GM12891 (cell line): ENCODE measurements around the gene PTPRS.

Experiments used
- DNase-seq: peaks from one replicate; pipeline ENCODE4 v3.0.0; 2011; ENCODE audit warnings: low spot score; ENCODE audit not compliant: insufficient read length
- FAIRE-seq: peaks from 2 replicates; lab custom pipeline; 2011; peaks lifted over from hg19 to GRCh38; lab: Jason Lieb, UNC
- PAX5 ChIP-seq: IDR thresholded peaks from 2 replicates; pipeline ENCODE4 v1.6.1; 2011; ENCODE audit warnings: low read length, moderate library complexity, mild to moderate bottlenecking; ENCODE audit not compliant: insufficient read depth, severe bottlenecking
- POLR2A ChIP-seq: IDR thresholded peaks from 2 replicates; pipeline ENCODE4 v1.6.1; 2011; ENCODE audit warnings: low read depth, low read length, control low read depth
- POLR2AphosphoS5 ChIP-seq: IDR thresholded peaks from 2 replicates; pipeline ENCODE4 v1.6.1; 2011; ENCODE audit warnings: low read depth, low read length, control low read depth
- POU2F2 ChIP-seq: IDR thresholded peaks from 2 replicates; pipeline ENCODE4 v1.6.1; 2011; ENCODE audit warnings: low read depth, mild to moderate bottlenecking, control low read depth, low read length, moderate library complexity
- SPI1 ChIP-seq: IDR thresholded peaks from 2 replicates; pipeline ENCODE4 v1.6.1; 2011; ENCODE audit warnings: low read depth, low read length, control low read depth
- TAF1 ChIP-seq: IDR thresholded peaks from 2 replicates; pipeline ENCODE4 v1.6.1; 2011; ENCODE audit warnings: low read depth, low read length, control low read depth

Gene PTPRS

DNA sequence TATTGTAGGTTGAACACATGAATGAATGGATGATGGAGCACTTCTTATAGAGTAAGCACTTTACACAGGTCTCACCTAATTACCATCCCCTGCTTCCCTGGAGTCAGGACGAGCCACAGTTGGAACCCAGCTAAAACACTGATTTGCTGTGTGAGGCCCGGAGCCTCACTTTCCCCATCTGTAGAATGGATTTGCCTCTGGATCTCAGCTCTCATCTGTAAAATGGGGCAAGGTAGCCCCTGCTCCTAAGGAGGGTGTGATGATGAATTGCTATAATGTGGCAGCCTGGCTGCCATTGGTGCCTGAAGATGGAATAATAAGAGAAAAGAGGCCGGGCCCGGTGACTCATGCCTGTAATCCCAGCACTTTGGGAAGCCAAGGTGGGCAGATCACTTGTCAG is 1.4 kb upstream of the PTPRS start:
- FAIRE-seq (no peak), DNase-seq (no peak)
- TF ChIP-seq TAF1: no peak
- no peak for TF ChIP-seq PAX5
- no peak for TF ChIP-seq SPI1
- no peak for TF ChIP-seq POU2F2
- TF ChIP-seq POLR2AphosphoS5: no peak
- TF ChIP-seq POLR2A: no peak

DNA sequence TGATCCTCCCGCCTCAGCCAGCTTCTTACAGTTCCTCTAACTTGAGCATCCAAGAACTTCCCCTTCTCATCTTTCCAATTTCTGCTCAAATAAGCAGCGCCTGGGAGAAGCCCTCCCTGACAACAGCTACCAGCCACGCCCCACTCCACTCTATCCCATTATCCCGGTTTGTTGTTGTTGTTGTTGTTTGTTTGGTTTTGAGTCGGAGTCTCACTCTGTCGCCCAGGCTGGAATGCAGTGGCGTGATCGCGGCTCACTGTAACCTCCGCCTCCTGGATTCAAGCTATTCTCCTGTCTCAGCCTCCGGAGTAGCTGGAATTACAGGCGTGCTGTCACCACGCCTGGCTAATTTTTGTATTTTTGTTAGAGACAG is 822 bp upstream of the PTPRS start:
- TF ChIP-seq POLR2AphosphoS5 (no peak), POLR2A (no peak), TAF1 (no peak), PAX5 (no peak), POU2F2 (no peak), SPI1 (no peak)
- DNase-seq: no peak
- no peak for FAIRE-seq

DNA sequence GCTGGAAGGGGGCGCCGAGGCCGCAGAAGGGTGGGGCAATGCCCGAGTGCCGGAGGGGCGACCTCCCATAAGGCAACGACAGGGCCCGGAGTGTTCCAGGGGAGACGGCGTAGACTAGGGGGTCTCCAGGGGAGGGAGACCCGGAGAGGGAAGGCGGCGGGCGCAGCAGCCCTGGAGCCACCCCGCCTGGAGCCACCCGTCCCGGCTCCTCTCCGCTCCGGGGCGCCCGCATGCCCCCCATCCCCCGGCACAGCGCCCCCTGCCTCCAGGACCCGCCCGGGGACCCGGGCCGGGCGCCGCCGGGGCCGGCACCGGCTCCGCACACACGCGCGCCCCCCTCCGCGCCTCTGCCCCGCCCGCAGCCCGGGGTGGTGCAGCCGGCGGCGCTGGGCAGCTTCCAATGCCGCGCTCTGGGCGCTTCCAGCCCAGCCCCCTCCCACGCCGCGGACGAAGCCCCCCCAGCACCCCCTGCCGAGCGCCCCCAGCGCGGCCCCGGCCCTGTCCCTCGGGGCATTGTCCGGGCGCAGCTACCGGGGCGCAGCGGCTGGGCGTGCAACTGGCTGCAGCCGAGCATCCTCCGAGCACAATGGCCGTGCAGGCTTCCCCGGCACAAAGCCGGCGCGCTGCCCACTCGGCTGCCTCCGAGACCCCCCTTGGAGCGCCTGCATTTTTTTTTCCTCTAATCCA is 519 bp downstream of the PTPRS start:
- no peak for FAIRE-seq

DNA sequence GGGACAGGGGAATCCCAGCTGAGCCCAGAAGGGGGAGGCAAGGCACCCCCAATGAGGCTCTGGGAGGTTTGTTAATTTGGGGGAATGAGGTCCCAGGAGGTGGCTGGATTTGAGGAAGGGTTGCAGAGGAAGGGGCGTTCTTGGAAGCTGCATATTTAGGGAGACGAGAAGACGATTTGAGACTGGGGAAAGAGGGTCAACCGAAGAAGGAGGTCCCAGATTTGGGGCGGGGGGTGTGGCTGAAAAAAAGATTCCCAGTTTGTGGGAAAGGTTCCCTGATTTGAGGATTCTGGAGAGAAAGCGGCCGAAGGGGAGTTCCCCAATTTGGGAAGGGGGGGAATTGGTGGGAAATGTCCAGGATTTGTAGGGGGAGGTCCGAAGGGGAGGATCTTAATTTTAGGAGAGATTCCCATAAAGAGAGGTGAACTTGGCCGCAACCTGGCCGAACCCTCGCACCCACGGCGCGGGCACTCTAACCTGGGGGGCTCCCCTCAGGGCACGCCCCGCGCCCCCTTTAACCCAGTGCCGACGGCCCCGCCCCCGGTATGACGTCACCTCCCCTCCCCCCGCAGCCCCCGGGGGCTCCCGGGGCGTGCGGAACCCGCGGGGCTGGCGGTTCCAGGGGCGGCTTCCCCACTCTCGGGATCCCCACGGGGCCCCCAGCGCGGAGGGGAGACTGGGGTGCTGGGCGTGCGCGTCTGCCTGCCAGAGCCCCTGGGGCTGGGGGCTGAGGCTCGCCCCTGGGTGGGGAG is 1.2 kb downstream of the PTPRS start:
- FAIRE-seq (no peak), DNase-seq (no peak)
- no peak for TF ChIP-seq PAX5
- TF ChIP-seq TAF1: no peak
- TF ChIP-seq POLR2AphosphoS5: no peak
- no peak for TF ChIP-seq POU2F2
- TF ChIP-seq SPI1: no peak
- no peak for TF ChIP-seq POLR2A

More for the DNA sequence above, 519 bp downstream of the PTPRS start:
- TF ChIP-seq POU2F2: no peak
- TF ChIP-seq POLR2AphosphoS5: no peak
- no peak for TF ChIP-seq POLR2A
- TF ChIP-seq TAF1: no peak
- TF ChIP-seq PAX5: no peak
- TF ChIP-seq SPI1: no peak
- DNase-seq: no peak

DNA sequence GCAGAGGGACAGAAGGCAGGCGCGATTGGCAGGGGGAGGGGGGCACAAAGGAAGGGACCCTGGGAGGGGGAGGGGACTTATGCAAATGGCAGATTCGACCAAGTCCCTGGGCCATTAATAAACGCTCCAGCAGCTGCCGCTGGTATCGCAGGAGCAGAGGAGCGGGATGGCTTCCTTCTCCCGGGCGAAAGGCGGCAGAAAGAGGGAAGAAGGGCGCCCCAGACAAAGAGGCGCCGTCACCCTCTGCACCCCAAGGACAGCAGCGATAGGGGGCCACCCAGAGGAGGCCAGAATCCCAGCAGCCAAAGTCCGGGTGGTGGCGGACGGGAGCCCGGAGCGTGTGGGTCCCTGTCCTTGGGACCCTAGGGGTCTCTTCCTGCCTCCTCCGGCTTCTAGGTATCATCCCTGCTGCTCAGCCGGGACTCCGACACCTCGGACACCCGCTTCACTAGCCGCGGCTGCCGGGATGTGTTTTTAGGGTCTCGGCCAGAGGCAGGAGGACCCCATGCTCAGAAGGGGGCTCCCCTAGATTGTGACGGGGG is 1.9 kb downstream of the PTPRS start:
- FAIRE-seq (no peak), DNase-seq (no peak)

DNA sequence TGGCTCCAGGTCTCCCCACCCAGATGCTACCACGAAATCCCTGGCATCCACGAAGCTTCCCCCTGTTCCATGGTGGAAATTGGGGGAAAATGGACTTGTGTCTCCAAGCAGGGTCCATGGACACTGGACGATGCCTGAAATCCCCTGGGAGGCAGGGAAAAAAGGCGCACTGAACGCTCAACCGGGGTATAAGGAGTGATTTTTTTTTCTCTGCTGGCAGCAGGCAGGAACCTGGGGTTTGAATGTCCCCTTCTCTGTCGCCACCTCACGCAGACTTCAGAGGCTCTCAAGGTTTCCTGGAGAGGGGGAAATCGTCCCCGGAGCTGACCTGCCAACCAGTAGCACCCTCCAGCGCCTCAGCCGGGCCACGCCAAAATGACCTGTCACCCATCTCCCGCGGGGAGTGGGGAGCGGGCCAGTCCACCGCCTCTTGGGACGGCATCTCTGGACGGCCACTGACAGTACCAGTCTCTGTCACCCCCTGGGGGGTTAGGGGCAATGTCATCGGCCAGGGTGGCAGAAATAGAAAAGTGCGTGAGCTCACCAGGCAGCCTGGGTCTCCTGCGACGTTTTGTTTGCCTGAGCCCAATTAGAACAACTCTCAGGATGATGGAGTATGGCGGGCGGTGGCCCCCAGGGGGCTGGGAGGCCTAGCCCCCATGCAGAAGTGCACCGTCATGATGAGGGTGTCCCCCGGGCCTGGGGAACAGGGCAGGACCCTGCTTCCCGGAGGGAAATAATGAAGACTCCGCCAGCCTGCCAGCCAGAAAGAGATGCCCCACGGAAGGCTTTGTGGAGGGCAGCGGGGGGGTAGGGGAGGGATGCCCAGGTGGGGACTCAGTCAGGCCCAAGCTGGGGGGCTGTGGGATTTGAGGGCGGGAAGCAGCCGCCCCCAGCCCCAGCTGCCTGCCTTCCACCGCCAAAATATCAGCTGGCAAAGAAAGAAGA is 2.6 kb downstream of the PTPRS start:
- TF ChIP-seq TAF1: no peak
- no peak for TF ChIP-seq POLR2A
- TF ChIP-seq SPI1: no peak
- no peak for TF ChIP-seq POLR2AphosphoS5
- FAIRE-seq: peak; percentile 28

More for the DNA sequence above, 1.9 kb downstream of the PTPRS start:
- no peak for TF ChIP-seq SPI1
- no peak for TF ChIP-seq TAF1
- no peak for TF ChIP-seq POLR2A
- TF ChIP-seq POU2F2: no peak
- TF ChIP-seq PAX5: no peak
- TF ChIP-seq POLR2AphosphoS5: no peak

DNA sequence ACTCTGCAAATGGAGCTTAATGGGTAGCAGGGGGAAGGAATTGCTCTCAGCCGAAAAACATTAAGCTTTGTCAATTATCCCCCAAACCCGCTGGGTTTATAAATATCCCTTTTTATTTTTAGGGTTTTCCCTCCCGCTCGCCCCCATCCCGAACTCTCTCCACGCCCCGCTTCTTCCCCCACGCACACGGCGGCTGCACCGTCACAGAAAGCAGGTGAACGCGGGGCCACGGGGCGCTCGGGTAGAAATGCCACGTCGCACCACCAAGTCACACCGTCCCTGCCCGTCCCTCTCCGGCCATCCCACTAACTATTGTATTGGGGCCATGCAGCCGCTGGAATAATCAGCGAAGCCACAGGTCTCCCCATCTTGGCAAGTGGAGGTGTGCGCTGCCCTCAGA is 3.5 kb downstream of the PTPRS start:
- DNase-seq: no peak
- TF ChIP-seq POLR2AphosphoS5: no peak
- no peak for TF ChIP-seq PAX5
- TF ChIP-seq TAF1: no peak
- TF ChIP-seq SPI1: no peak
- no peak for TF ChIP-seq POLR2A
- no peak for TF ChIP-seq POU2F2
- FAIRE-seq: no peak

More for the DNA sequence above, 2.6 kb downstream of the PTPRS start:
- DNase-seq: no peak

DNA sequence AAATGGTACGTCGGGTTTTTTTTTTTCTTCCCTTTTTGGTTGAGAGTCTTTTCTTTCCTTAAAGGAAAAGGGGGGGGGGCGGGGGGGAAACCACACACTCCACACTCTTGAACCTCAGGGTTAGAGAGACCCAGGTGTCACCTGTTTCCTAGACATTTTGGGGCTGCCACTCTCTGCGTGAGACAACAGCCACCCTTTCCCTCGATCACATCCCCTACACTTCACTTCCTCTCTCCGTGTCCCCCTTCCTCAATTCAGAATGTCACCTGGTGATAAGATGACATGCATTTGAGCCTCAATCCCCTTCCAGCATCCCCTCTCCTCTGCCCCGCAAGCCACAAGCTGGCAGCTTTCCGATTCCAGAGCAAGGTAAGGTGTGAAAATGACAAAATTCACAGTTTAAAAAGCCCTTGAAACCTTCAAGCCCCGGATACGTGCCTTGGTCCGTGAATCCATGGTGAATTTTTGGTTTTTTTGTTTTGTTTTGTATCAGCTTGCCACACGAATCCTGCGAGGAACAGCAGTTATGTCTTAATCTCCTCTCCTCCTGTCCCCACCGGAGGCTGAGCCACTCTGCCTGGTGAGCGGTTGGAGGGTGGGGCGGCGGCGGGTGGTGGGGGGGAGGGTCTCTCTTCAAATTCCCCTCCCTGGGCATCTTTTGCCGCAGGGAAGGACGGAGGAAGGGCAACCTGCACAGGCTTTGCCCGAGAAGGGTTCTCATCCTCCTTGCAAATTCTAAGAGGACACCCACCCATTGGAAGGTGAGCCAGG is 4.2 kb downstream of the PTPRS start:
- TF ChIP-seq SPI1 (peak; percentile 78), TAF1 (no peak)
- DNase-seq: no peak
- FAIRE-seq: peak; percentile 9

DNA sequence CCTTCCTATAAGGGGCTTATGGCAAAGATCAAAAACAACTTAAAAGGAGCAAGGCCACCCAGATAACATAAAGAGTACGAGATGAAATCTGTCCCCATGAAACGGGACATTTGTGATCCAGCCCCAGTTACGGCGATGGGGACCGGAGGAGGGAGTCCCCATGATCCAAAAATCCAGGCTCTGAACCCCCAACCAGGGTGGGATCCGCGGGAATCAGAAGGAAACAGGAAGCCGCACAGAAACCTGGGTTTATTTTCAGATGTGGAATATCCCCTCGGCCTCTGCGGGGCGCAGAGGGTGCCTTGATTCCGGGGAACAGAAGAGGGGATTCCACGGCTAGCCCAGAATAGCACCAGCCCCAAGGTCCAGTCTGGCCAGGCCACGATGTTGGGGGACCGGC is 5.0 kb downstream of the PTPRS start:
- no peak for DNase-seq
- no peak for FAIRE-seq
- no peak for TF ChIP-seq POLR2AphosphoS5
- TF ChIP-seq TAF1: no peak
- TF ChIP-seq POLR2A: no peak
- TF ChIP-seq PAX5: no peak
- no peak for TF ChIP-seq POU2F2
- TF ChIP-seq SPI1: no peak
